Lower lobe of right lung (tissue), 2 donors: Measurements from ENCODE around the gene ALOXE3. TPM values are rescaled to one million over a fixed set of nuclear protein-coding genes. Genes with fewer than 3 reads are reported as not detected.
"Not testable (repeated sequence)": the region's sequence is repeated elsewhere in the genome, so short reads cannot be mapped to it uniquely, and the experiment has no call there.

ENCODE experiments used
- ATAC-seq, 2 donors: fragments of 200-7000 bp; cut with Tn5 transposase; one replicate each; pipeline ENCODE4 v1.9.1; 2020 to 2022; ENCODE audit warnings: mild to moderate bottlenecking in 2 of 2, moderate library complexity in 2 of 2
- DNase-seq: peaks from one replicate; pipeline ENCODE4 v3.0.0-alpha.2; 2020
- H3K27ac ChIP-seq: fragments of 200-600 bp; one replicate; pipeline ENCODE4 v1.8.0; 2022
- H3K27me3 ChIP-seq: fragments of 200-600 bp; one replicate; pipeline ENCODE4 v1.8.0; 2022; ENCODE audit warnings: low read depth
- H3K36me3 ChIP-seq: fragments of 200-600 bp; one replicate; pipeline ENCODE4 v1.8.0; 2022; ENCODE audit warnings: mild to moderate bottlenecking
- H3K4me1 ChIP-seq: fragments of 200-600 bp; one replicate; pipeline ENCODE4 v1.8.0; 2022
- H3K4me3 ChIP-seq: fragments of 200-600 bp; one replicate; pipeline ENCODE4 v1.8.0; 2022; ENCODE audit warnings: mild to moderate bottlenecking
- H3K9me3 ChIP-seq: fragments of 200-600 bp; one replicate; pipeline ENCODE4 v1.8.0; 2022
- intact Hi-C: fragments of 100-400 bp; cut with DNase I; formaldehyde crosslinking; loops from one replicate; pipeline ENCODE4 v1.11.0; 2022
- total RNA-seq: library from RNA; stranded (reverse); fragmentation: NEBNext Ultra II Directional; extraction: Animal tissue kit (Norgen Biotek cat#: 25700); gene quantifications from one replicate; pipeline ENCODE4 v1.2.1, GENCODE V29; 2021
- TF ChIP-seq, protein P1 (sequence below): fragments of 200-600 bp; IDR thresholded peaks from one replicate; pipeline ENCODE4 v1.8.0; 2022; ENCODE audit warnings: antibody characterized with exemption, mild to moderate bottlenecking
- donor health status: DM: no; HTN: yes; CAD: no; lungs with severe emphysema.

ALOXE3 gene
- total RNA-seq, 1 donor from 2014 or later, result not detected

GRCh38 chr17:8116776-8117175 is 1.5 kb downstream of the ALOXE3 start:
- Histone ChIP-seq H3K9me3 (no peaks in the 10 kb centered on the region), H3K27ac (no peak overlapping the region), H3K4me1 (peaks cover 39% of the 10 kb centered on the region), H3K27me3 (peaks cover 68% of the 10 kb centered on the region), H3K4me3 (no peak overlapping the region), H3K36me3 (no peaks in the 10 kb centered on the region)
- intact Hi-C loops, result no loop called here
- ATAC-seq (no peak), DNase-seq (no peak)
- TF ChIP-seq, protein P1, sequence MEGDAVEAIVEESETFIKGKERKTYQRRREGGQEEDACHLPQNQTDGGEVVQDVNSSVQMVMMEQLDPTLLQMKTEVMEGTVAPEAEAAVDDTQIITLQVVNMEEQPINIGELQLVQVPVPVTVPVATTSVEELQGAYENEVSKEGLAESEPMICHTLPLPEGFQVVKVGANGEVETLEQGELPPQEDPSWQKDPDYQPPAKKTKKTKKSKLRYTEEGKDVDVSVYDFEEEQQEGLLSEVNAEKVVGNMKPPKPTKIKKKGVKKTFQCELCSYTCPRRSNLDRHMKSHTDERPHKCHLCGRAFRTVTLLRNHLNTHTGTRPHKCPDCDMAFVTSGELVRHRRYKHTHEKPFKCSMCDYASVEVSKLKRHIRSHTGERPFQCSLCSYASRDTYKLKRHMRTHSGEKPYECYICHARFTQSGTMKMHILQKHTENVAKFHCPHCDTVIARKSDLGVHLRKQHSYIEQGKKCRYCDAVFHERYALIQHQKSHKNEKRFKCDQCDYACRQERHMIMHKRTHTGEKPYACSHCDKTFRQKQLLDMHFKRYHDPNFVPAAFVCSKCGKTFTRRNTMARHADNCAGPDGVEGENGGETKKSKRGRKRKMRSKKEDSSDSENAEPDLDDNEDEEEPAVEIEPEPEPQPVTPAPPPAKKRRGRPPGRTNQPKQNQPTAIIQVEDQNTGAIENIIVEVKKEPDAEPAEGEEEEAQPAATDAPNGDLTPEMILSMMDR, result no peak

DNA sequence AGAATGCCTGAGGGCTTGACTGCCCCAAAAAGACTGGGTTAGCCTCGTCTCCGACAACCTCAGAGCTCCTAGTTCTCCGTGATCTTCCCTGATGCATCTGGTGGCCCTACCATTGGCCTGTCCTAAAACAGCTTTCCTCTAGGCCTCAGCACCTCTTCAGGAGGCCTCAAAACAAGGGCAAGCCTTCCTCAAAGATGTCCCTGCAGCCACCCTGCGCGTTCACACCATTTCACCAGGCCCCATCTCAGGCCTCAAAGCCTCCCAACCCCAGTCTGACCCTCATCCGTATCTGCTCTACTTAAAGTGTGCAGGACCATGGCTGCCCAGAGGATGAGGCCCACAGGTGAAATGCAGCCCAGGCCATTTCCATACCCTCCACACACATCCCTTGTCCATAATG is 7.4 kb downstream of the ALOXE3 start:
- H3K27ac ChIP-seq, result no peak overlapping the region
- ATAC-seq, result no peak
- H3K9me3 ChIP-seq, result no peaks in the 10 kb centered on the region
- no peaks in the 10 kb centered on the region for H3K36me3 ChIP-seq
- no peak for DNase-seq
- H3K4me1 ChIP-seq, result peaks cover 9% of the 10 kb centered on the region
- TF ChIP-seq, protein P1, result no peak
- intact Hi-C loops, result no loop called here
- peaks cover 71% of the 10 kb centered on the region for H3K27me3 ChIP-seq
- no peak overlapping the region for H3K4me3 ChIP-seq

- H3K36me3 ChIP-seq, result no peaks in the 10 kb centered on the region
- no peaks in the 10 kb centered on the region for H3K9me3 ChIP-seq
- TF ChIP-seq, protein P1, result no peak
- peaks cover 9% of the 10 kb centered on the region for H3K4me1 ChIP-seq
- H3K27me3 ChIP-seq, result peaks cover 66% of the 10 kb centered on the region
- intact Hi-C loops, result no loop called here
- H3K4me3 ChIP-seq, result peak overlapping the region; percentile 54
- DNase-seq (no peak), ATAC-seq (no peak)
- no peak overlapping the region for H3K27ac ChIP-seq
These were observed 7.9 kb downstream of the ALOXE3 start for GRCh38 chr17:8110456-8110804.

DNA sequence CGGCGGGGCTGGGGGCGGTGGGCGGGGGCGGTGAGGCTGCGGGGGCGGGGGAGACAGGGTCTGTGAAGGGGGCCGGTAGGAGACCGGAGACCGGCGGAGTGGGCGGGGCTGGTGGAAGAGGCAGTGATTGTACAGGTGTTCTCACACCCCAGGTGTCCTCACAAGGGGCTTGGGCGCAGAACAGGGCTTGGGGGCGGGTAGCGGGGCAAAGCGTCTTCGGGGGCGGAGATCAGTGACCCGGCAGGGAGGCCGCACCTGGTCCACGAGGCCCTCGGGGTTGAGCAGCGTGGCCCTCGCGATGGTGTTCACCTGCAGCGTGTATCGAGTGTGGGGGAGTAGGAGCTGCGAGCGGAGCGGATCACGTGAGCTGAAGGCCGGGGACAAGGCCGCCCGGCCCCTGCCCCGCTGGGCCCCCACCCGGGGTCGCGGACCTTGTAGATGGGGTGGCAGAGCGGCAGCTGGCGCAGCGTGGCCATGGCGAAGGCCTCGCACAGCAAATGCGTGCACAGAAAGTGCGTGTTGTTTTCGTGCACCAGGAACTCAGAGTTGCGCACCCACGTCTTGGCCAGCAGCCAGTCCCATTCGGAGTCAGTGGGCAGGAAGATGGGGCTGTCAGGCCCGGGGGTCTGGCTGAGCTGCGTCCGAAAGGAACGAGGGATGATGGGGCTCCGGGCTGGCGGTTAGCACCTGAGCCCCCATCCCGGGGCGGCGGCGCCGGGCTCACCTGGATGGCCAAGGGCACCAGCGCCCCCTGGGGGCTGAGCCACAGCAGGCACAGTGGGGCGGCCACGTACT is 8.5 kb downstream of the ALOXE3 start:
- DNase-seq, result peak; percentile 83
- H3K4me1 ChIP-seq, result peaks cover 9% of the 10 kb centered on the region
- peak overlapping the region; percentile 54 for H3K4me3 ChIP-seq
- no peak overlapping the region for H3K27ac ChIP-seq
- H3K36me3 ChIP-seq, result no peaks in the 10 kb centered on the region
- TF ChIP-seq, protein P1, result peak; percentile 85
- peaks cover 60% of the 10 kb centered on the region for H3K27me3 ChIP-seq
- ATAC-seq, result peak; percentile 92 to 94
- H3K9me3 ChIP-seq, result no peaks in the 10 kb centered on the region
- intact Hi-C loops, result no loop called here

DNA sequence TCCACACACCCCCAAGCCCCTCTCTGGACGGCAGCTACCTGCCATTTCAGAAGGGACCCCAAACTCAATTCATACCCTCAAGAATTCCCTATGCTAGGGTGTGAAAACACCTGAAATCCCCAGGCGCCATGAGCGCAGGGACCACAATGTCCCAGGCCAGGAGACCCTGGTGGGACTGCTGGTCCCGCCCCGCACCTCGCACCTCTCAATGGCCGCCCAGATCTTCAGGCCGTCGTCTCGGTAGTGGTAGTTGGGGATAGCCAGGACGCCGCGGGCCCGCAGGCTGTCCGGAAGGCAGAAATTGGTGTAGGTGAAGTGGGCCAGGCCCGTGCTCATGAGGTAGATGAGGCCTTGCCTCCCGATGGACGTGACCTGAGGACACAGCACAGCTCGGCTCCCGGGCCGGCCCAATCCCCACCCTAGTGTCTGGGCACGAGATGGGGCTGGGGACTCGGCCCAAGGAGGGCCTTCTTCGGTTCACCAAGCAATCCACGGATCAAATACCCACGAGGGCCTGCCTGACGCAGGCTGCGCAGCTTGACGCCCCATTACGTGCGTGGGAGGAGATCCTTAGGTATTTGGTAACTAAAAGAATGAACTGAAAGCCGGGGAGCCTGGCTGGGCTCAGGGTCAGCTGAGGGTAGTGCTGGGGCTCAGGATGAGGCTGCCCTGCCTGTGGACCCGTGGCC is 9.2 kb downstream of the ALOXE3 start:
- ATAC-seq (peak in 1 of 2 donors; percentile 7), DNase-seq (no peak)
- Histone ChIP-seq H3K27ac (no peak overlapping the region), H3K27me3 (peaks cover 53% of the 10 kb centered on the region), H3K4me1 (peaks cover 9% of the 10 kb centered on the region), H3K4me3 (no peak overlapping the region), H3K36me3 (no peaks in the 10 kb centered on the region), H3K9me3 (no peaks in the 10 kb centered on the region)
- intact Hi-C loops, result no loop called here
- TF ChIP-seq, protein P1, result no peak

DNA sequence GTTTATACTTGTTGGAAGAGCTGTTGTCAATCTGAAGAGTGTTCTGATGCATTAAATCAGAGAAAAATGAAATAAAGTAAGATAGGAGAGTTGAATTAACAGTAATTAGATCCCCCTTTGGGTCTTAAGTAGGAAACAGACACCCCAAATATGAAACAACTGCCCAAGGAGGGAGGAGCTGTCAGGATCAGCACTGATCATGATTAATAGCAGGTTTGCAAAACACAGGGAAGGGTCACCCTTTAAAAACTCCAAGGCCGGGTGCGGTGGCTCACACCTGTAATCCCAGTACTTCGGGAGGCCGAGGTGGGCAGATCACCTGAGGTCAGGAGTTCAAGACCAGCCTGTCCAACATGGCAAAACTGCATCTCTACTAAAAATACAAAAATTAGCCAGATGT is 11.3 kb downstream of the ALOXE3 start:
- H3K4me3 ChIP-seq, DNase-seq, H3K27ac ChIP-seq, H3K4me1 ChIP-seq, H3K9me3 ChIP-seq, intact Hi-C loops, ATAC-seq, H3K36me3 ChIP-seq: not testable (repeated sequence)
- H3K27me3 ChIP-seq, result peaks cover 33% of the 10 kb centered on the region
